ENCODE results near the gene MISP3. TPM values are rescaled to one million over a fixed set of nuclear protein-coding genes. Genes with fewer than 3 reads are reported as not detected.

The MISP3 gene
- total and polyA plus RNA-seq, 7 experiments from 2014 or later, result 0.18 to 1.9 (median 0.81) TPM

DNA sequence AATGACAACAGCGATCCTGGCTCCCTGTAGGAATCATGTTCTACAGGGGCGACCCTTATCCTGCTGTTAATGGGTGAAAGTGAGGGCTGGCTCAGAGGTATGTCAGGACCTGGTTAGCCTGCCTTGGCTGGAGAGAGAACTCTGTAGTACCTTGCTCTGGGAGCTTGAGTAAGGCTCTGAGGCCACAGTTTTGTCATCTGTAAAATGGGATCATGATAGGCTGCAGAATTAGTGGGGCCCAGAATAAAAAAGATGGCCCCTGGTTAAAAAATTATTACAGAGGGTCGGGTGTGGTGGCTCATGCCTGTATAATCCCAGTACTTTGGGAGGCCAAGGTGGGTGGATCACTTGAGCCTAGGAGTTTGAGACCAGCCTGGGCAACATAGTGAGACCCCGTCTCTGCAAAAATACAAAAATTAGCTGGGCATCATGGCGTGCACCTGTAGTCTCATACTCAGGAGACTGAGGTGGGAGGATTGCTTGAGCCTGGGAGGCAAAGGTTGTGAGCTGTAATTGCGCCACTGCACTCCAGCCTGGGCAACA, 28.5 kb downstream of the MISP3 start:
- H3K4me3 Mint-ChIP-seq, result no peak overlapping the region
- peaks cover 0 to 60% (median 13%) of the 10 kb centered on the region in 3 experiments for H3K36me3 ChIP-seq (ENCODE audit: control insufficient read depth in 2 of 3, insufficient read depth in 3 of 3, low read length in 3 of 3)
- ChIA-PET CTCF (no interaction called here), POLR2A (no interaction called here)
- H3K27me3 ChIP-seq (ENCODE audit: control insufficient read depth in 2 of 2, insufficient read depth in 2 of 2, low read length in 2 of 2), result no peaks in the 10 kb centered on the region
- no peaks in the 10 kb centered on the region for H3K27me3 Mint-ChIP-seq
- peaks cover 0 to 21% (median 6%) of the 10 kb centered on the region in 5 donors for H3K36me3 Mint-ChIP-seq
- peak overlapping the region in 1 of 9 donors; percentile 66 for H3K27ac Mint-ChIP-seq
- no peaks in the 10 kb centered on the region for H3K4me1 ChIP-seq (ENCODE audit: control insufficient read depth in 2 of 2, insufficient read depth in 2 of 2, low read length in 2 of 2)
- no peaks in the 10 kb centered on the region for H3K9me3 Mint-ChIP-seq
- no peaks in the 10 kb centered on the region for H3K9me3 ChIP-seq (ENCODE audit: control insufficient read depth in 2 of 3, low read length in 3 of 3)
- H3K4me1 Mint-ChIP-seq, result no peaks in the 10 kb centered on the region
- DNase-seq, result no peak
- ATAC-seq, result no peak
- intact Hi-C loops (cut with micrococcal nuclease), result no loop called here
- no peak overlapping the region for H3K4me3 ChIP-seq (ENCODE audit: low read length)
- H3K27ac ChIP-seq (ENCODE audit: low read depth, low read length), result no peak overlapping the region

GRCh38 chr19:14102102-14102696, 29.6 kb downstream of the MISP3 start:
- peaks cover 0 to 15% (median 3%) of the 10 kb centered on the region in 5 donors for H3K36me3 Mint-ChIP-seq
- H3K27me3 ChIP-seq (ENCODE audit: control insufficient read depth in 2 of 2, insufficient read depth in 2 of 2, low read length in 2 of 2), result no peaks in the 10 kb centered on the region
- no peaks in the 10 kb centered on the region for H3K4me1 ChIP-seq (ENCODE audit: control insufficient read depth in 2 of 2, insufficient read depth in 2 of 2, low read length in 2 of 2)
- no peak overlapping the region for H3K4me3 Mint-ChIP-seq
- H3K9me3 ChIP-seq (ENCODE audit: control insufficient read depth in 2 of 3, low read length in 3 of 3), result no peaks in the 10 kb centered on the region
- H3K4me1 Mint-ChIP-seq, result no peaks in the 10 kb centered on the region
- peaks cover 0 to 59% (median 13%) of the 10 kb centered on the region in 3 experiments for H3K36me3 ChIP-seq (ENCODE audit: control insufficient read depth in 2 of 3, insufficient read depth in 3 of 3, low read length in 3 of 3)
- ChIA-PET CTCF (no interaction called here), POLR2A (interaction anchor here (0.6 to 0.8 kb wide), 2 partner anchors 10 to 264 kb away, joined by 3 read pairs; no protein-coding TSS in a partner anchor)
- no peaks in the 10 kb centered on the region for H3K9me3 Mint-ChIP-seq
- no peak overlapping the region for H3K4me3 ChIP-seq (ENCODE audit: low read length)
- ATAC-seq (no peak), DNase-seq (no peak)
- no peak overlapping the region for H3K27ac Mint-ChIP-seq
- intact Hi-C loops (cut with micrococcal nuclease), result no loop called here
- H3K27ac ChIP-seq (ENCODE audit: low read depth, low read length), result no peak overlapping the region
- H3K27me3 Mint-ChIP-seq, result no peaks in the 10 kb centered on the region

GRCh38 chr19:14102756-14103155, 30.2 kb downstream of the MISP3 start:
- no peak overlapping the region for H3K4me3 Mint-ChIP-seq
- Histone ChIP-seq H3K36me3 (ENCODE audit: control insufficient read depth in 2 of 3, insufficient read depth in 3 of 3, low read length in 3 of 3) (peaks cover 0 to 59% (median 13%) of the 10 kb centered on the region in 3 experiments), H3K27ac (ENCODE audit: low read depth, low read length) (no peak overlapping the region), H3K9me3 (ENCODE audit: control insufficient read depth in 2 of 3, low read length in 3 of 3) (no peaks in the 10 kb centered on the region), H3K4me1 (ENCODE audit: control insufficient read depth in 2 of 2, insufficient read depth in 2 of 2, low read length in 2 of 2) (no peaks in the 10 kb centered on the region), H3K4me3 (ENCODE audit: low read length) (no peak overlapping the region), H3K27me3 (ENCODE audit: control insufficient read depth in 2 of 2, insufficient read depth in 2 of 2, low read length in 2 of 2) (no peaks in the 10 kb centered on the region)
- ChIA-PET POLR2A (interaction anchor here (0.8 kb wide), 1 partner anchor 11 kb away, joined by 3 read pairs; no protein-coding TSS in a partner anchor), CTCF (no interaction called here)
- no peaks in the 10 kb centered on the region for H3K9me3 Mint-ChIP-seq
- ATAC-seq (no peak), DNase-seq (no peak)
- intact Hi-C loops (cut with micrococcal nuclease), result no loop called here
- H3K27ac Mint-ChIP-seq, result no peak overlapping the region
- no peaks in the 10 kb centered on the region for H3K27me3 Mint-ChIP-seq
- no peaks in the 10 kb centered on the region for H3K4me1 Mint-ChIP-seq
- peaks cover 0 to 16% (median 3%) of the 10 kb centered on the region in 5 donors for H3K36me3 Mint-ChIP-seq

DNA sequence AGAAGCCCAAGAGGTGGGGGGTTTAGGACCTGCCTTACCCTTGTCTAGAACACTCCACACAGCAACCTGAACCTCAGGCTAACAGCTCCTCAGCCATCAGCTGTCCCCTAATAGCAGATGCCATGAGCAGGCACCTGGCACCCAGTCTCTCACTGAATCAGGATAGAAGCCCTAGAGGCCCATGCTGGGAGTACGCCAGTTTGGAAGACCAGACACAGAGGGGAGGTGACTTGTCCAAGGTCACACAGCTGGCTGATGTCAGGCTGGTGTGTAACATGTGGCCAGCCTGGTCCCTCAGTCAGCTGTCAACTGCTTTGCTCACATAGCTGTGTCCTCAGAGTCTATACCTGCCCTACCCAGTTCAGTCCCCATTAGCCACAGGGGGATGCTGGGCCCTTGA, 30.7 kb downstream of the MISP3 start:
- Mint-ChIP-seq H3K4me1 (no peaks in the 10 kb centered on the region), H3K36me3 (peaks cover 0 to 11% (median 0%) of the 10 kb centered on the region in 5 donors), H3K27me3 (no peaks in the 10 kb centered on the region), H3K9me3 (no peaks in the 10 kb centered on the region), H3K4me3 (no peak overlapping the region), H3K27ac (no peak overlapping the region)
- H3K27ac ChIP-seq (ENCODE audit: low read depth, low read length), result no peak overlapping the region
- H3K4me3 ChIP-seq (ENCODE audit: low read length), result no peak overlapping the region
- peaks cover 0 to 55% (median 13%) of the 10 kb centered on the region in 3 experiments for H3K36me3 ChIP-seq (ENCODE audit: control insufficient read depth in 2 of 3, insufficient read depth in 3 of 3, low read length in 3 of 3)
- ChIA-PET CTCF (interaction anchor here (0.7 kb wide), 1 partner anchor 253 kb away, joined by 3 read pairs; no protein-coding TSS in a partner anchor), POLR2A (interaction anchor here (0.7 kb wide), 1 partner anchor 263 kb away, joined by 3 read pairs; no protein-coding TSS in a partner anchor)
- H3K9me3 ChIP-seq (ENCODE audit: control insufficient read depth in 2 of 3, low read length in 3 of 3), result no peaks in the 10 kb centered on the region
- ATAC-seq (no peak), DNase-seq (no peak)
- no peaks in the 10 kb centered on the region for H3K4me1 ChIP-seq (ENCODE audit: control insufficient read depth in 2 of 2, insufficient read depth in 2 of 2, low read length in 2 of 2)
- intact Hi-C loops (cut with micrococcal nuclease), result no loop called here
- H3K27me3 ChIP-seq (ENCODE audit: control insufficient read depth in 2 of 2, insufficient read depth in 2 of 2, low read length in 2 of 2), result no peaks in the 10 kb centered on the region

DNA sequence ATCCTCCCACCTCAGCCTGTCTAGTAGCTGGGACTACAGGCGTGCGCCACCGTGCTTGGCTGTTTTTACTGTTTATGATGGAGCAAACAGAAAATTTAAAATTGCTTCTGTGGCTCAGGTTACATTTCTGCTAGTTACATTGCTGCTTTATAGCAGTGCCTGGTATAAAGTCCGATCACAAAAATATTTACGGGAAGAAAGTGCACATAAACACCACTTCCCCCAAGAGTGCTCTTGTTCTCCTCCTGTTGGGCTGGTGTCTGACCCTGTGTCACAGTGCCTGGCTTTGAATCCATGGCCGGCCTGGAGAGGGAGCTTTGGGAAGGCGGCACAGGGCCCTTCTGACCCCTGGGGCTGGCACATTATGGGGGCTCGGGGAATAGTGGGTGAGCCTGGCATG, 33.1 kb downstream of the MISP3 start:
- no peaks in the 10 kb centered on the region for H3K9me3 Mint-ChIP-seq
- no peak for DNase-seq
- Histone ChIP-seq H3K4me1 (ENCODE audit: control insufficient read depth in 2 of 2, insufficient read depth in 2 of 2, low read length in 2 of 2) (no peaks in the 10 kb centered on the region), H3K36me3 (ENCODE audit: control insufficient read depth in 2 of 3, insufficient read depth in 3 of 3, low read length in 3 of 3) (peaks cover 0 to 51% (median 12%) of the 10 kb centered on the region in 3 experiments), H3K27ac (ENCODE audit: low read depth, low read length) (no peak overlapping the region), H3K4me3 (ENCODE audit: low read length) (no peak overlapping the region), H3K27me3 (ENCODE audit: control insufficient read depth in 2 of 2, insufficient read depth in 2 of 2, low read length in 2 of 2) (no peaks in the 10 kb centered on the region), H3K9me3 (ENCODE audit: control insufficient read depth in 2 of 3, low read length in 3 of 3) (no peaks in the 10 kb centered on the region)
- POLR2A ChIA-PET, result interaction anchor here (0.6 kb wide), 1 partner anchor 405 kb away, joined by 3 read pairs; no protein-coding TSS in a partner anchor
- H3K4me1 Mint-ChIP-seq, result peaks cover 0 to 3% (median 3%) of the 10 kb centered on the region in 7 donors
- ATAC-seq, result no peak
- peaks cover 0 to 10% (median 0%) of the 10 kb centered on the region in 5 donors for H3K36me3 Mint-ChIP-seq
- CTCF ChIA-PET, result interaction anchor here (1.6 kb wide), 1 partner anchor 8 kb away, joined by 6 read pairs; no protein-coding TSS in a partner anchor
- intact Hi-C loops (cut with micrococcal nuclease), result no loop called here
- no peak overlapping the region for H3K27ac Mint-ChIP-seq
- no peak overlapping the region for H3K4me3 Mint-ChIP-seq
- no peaks in the 10 kb centered on the region for H3K27me3 Mint-ChIP-seq

GRCh38 chr19:14106840-14107239, 34.3 kb downstream of the MISP3 start:
- H3K4me1 ChIP-seq (ENCODE audit: control insufficient read depth in 2 of 2, insufficient read depth in 2 of 2, low read length in 2 of 2), result peaks cover 0 to 5% of the 10 kb centered on the region in 2 donors
- Mint-ChIP-seq H3K36me3 (peaks cover 0 to 7% (median 0%) of the 10 kb centered on the region in 5 donors), H3K4me1 (peaks cover 0 to 15% (median 9%) of the 10 kb centered on the region in 7 donors), H3K9me3 (no peaks in the 10 kb centered on the region), H3K4me3 (no peak overlapping the region), H3K27me3 (no peaks in the 10 kb centered on the region), H3K27ac (no peak overlapping the region)
- H3K9me3 ChIP-seq (ENCODE audit: control insufficient read depth in 2 of 3, low read length in 3 of 3), result no peaks in the 10 kb centered on the region
- H3K27me3 ChIP-seq (ENCODE audit: control insufficient read depth in 2 of 2, insufficient read depth in 2 of 2, low read length in 2 of 2), result no peaks in the 10 kb centered on the region
- POLR2A ChIA-PET, result no interaction called here
- intact Hi-C loops (cut with micrococcal nuclease), result no loop called here
- no peak overlapping the region for H3K27ac ChIP-seq (ENCODE audit: low read depth, low read length)
- ATAC-seq (no peak), DNase-seq (no peak)
- H3K36me3 ChIP-seq (ENCODE audit: control insufficient read depth in 2 of 3, insufficient read depth in 3 of 3, low read length in 3 of 3), result peaks cover 0 to 44% (median 6%) of the 10 kb centered on the region in 3 experiments
- CTCF ChIA-PET, result no interaction called here
- H3K4me3 ChIP-seq (ENCODE audit: low read length), result no peak overlapping the region

All from naive thymus-derived CD4-positive, alpha-beta T cell (primary cell).